ENCODE data around the gene EVL.
"Not testable (repeated sequence)": the region's sequence is repeated elsewhere in the genome, so short reads cannot be mapped to it uniquely, and the experiment has no call there.

EVL gene

GRCh38 chr14:100155049-100155621 lies 89.9 kb downstream of the EVL start:
- Histone ChIP-seq H3K27me3 (ENCODE audit: insufficient read depth, poor library complexity, severe bottlenecking) (peaks cover 11% of the 10 kb centered on the region), H3K27ac (replicated peaks) (no peak overlapping the region), H3K4me3 (replicated peaks; ENCODE audit: insufficient read depth, low read length) (no peak overlapping the region)
- TF ChIP-seq, protein P1, sequence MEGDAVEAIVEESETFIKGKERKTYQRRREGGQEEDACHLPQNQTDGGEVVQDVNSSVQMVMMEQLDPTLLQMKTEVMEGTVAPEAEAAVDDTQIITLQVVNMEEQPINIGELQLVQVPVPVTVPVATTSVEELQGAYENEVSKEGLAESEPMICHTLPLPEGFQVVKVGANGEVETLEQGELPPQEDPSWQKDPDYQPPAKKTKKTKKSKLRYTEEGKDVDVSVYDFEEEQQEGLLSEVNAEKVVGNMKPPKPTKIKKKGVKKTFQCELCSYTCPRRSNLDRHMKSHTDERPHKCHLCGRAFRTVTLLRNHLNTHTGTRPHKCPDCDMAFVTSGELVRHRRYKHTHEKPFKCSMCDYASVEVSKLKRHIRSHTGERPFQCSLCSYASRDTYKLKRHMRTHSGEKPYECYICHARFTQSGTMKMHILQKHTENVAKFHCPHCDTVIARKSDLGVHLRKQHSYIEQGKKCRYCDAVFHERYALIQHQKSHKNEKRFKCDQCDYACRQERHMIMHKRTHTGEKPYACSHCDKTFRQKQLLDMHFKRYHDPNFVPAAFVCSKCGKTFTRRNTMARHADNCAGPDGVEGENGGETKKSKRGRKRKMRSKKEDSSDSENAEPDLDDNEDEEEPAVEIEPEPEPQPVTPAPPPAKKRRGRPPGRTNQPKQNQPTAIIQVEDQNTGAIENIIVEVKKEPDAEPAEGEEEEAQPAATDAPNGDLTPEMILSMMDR (IDR thresholded peaks at IDR 0.05; ENCODE audit: insufficient read depth, low read length): peak; percentile 71
- no peak for TF ChIP-seq GABPA (IDR thresholded peaks at IDR 0.05; ENCODE audit: low read depth)
- TF ChIP-seq SPI1 (IDR thresholded peaks at IDR 0.05; ENCODE audit: borderline replicate concordance, low read depth): no peak
- no peak for TF ChIP-seq POLR2AphosphoS5 (IDR thresholded peaks at IDR 0.05; ENCODE audit: low read depth)
- DNase-seq (ENCODE audit: low read depth in 1 of 2, low spot score in 1 of 2): peak in 1 of 2 experiments; percentile 43

- Histone ChIP-seq H3K27ac (replicated peaks) (no peak overlapping the region), H3K4me3 (replicated peaks; ENCODE audit: insufficient read depth, low read length) (no peak overlapping the region), H3K27me3 (ENCODE audit: insufficient read depth, poor library complexity, severe bottlenecking) (peaks cover 14% of the 10 kb centered on the region)
- TF ChIP-seq, protein P2, sequence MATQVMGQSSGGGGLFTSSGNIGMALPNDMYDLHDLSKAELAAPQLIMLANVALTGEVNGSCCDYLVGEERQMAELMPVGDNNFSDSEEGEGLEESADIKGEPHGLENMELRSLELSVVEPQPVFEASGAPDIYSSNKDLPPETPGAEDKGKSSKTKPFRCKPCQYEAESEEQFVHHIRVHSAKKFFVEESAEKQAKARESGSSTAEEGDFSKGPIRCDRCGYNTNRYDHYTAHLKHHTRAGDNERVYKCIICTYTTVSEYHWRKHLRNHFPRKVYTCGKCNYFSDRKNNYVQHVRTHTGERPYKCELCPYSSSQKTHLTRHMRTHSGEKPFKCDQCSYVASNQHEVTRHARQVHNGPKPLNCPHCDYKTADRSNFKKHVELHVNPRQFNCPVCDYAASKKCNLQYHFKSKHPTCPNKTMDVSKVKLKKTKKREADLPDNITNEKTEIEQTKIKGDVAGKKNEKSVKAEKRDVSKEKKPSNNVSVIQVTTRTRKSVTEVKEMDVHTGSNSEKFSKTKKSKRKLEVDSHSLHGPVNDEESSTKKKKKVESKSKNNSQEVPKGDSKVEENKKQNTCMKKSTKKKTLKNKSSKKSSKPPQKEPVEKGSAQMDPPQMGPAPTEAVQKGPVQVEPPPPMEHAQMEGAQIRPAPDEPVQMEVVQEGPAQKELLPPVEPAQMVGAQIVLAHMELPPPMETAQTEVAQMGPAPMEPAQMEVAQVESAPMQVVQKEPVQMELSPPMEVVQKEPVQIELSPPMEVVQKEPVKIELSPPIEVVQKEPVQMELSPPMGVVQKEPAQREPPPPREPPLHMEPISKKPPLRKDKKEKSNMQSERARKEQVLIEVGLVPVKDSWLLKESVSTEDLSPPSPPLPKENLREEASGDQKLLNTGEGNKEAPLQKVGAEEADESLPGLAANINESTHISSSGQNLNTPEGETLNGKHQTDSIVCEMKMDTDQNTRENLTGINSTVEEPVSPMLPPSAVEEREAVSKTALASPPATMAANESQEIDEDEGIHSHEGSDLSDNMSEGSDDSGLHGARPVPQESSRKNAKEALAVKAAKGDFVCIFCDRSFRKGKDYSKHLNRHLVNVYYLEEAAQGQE (IDR thresholded peaks at IDR 0.05; ENCODE audit: insufficient replicate concordance, low read depth): no peak
- TF ChIP-seq GABPA (IDR thresholded peaks at IDR 0.05; ENCODE audit: low read depth): no peak
- TF ChIP-seq POLR2AphosphoS5 (IDR thresholded peaks at IDR 0.05; ENCODE audit: low read depth): no peak
- TF ChIP-seq SPI1 (IDR thresholded peaks at IDR 0.05; ENCODE audit: borderline replicate concordance, low read depth): no peak
- TF ChIP-seq, protein P1 (IDR thresholded peaks at IDR 0.05; ENCODE audit: insufficient read depth, low read length): no peak
- DNase-seq (ENCODE audit: low read depth in 1 of 2, low spot score in 1 of 2): no peak
Observed at GRCh38 chr14:100155756-100156616, 90.8 kb downstream of the EVL start.

GRCh38 chr14:100156776-100157175 lies 91.6 kb downstream of the EVL start:
- TF ChIP-seq POLR2AphosphoS5 (IDR thresholded peaks at IDR 0.05; ENCODE audit: low read depth) (no peak), SPI1 (IDR thresholded peaks at IDR 0.05; ENCODE audit: borderline replicate concordance, low read depth) (no peak), GABPA (IDR thresholded peaks at IDR 0.05; ENCODE audit: low read depth) (no peak)
- TF ChIP-seq, protein P2 (IDR thresholded peaks at IDR 0.05; ENCODE audit: insufficient replicate concordance, low read depth): no peak
- TF ChIP-seq, protein P1 (IDR thresholded peaks at IDR 0.05; ENCODE audit: insufficient read depth, low read length): no peak
- no peak overlapping the region for H3K27ac ChIP-seq (replicated peaks)
- no peak for DNase-seq (ENCODE audit: low read depth in 1 of 2, low spot score in 1 of 2)
- peaks cover 14% of the 10 kb centered on the region for H3K27me3 ChIP-seq (ENCODE audit: insufficient read depth, poor library complexity, severe bottlenecking)
- H3K4me3 ChIP-seq (replicated peaks; ENCODE audit: insufficient read depth, low read length): no peak overlapping the region

DNA sequence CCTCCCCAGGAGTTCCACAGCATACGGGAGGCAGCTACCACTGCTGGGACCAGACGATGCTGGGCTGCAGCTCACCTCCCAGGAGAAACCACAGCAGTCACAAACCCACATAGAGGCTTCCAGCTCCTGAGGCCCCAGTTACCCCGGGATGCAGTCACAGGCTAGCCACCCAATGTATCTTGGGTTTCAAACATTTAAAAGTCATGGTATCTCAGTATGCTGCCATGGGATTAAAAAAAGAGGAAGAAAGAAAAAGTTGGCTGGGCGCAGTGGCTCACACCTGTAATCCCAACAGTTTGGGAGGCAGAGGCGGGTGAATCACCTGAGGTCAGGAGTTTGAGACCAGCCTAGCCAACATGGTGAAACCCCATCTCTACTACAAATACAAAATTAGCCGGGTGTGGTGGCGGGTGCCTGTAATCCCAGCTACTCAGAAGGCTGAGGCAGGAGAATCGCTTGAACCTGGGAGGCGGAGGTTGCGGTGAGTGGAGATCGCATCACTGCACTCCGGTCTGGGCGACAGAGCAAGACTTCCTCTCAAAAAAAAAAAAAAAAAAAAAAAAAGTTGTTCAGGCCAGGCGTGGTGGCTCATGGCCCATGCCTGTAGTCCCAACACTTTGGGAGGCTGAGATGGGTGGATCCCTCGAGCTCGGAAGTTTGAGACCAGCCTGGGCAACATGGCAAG lies 92.5 kb downstream of the EVL start:
- not testable (repeated sequence) for DNase-seq (ENCODE audit: low read depth in 1 of 2, low spot score in 1 of 2); H3K27ac ChIP-seq (replicated peaks); H3K4me3 ChIP-seq (replicated peaks; ENCODE audit: insufficient read depth, low read length)
- peaks cover 14% of the 10 kb centered on the region for H3K27me3 ChIP-seq (ENCODE audit: insufficient read depth, poor library complexity, severe bottlenecking)

Data from HL-60 (cell line).